Left ventricle myocardium inferior (tissue), 1 donor: Measurements from ENCODE around the gene PBX3. TPM values are rescaled to one million over a fixed set of nuclear protein-coding genes. Genes with fewer than 3 reads are reported as not detected.

ENCODE experiments used
- DNase-seq: peaks from one replicate; pipeline ENCODE4 v3.0.0-alpha.2; 2020
- H3K27ac ChIP-seq: fragments of 200-600 bp; replicated peaks from 2 replicates; pipeline ENCODE4 v1.8.0; 2021
- H3K27me3 ChIP-seq: fragments of 200-600 bp; 2 replicates; pipeline ENCODE4 v1.8.0; 2021; ENCODE audit warnings: low read depth
- H3K36me3 ChIP-seq: fragments of 200-600 bp; 2 replicates; pipeline ENCODE4 v1.8.0; 2021
- H3K4me1 ChIP-seq: fragments of 200-600 bp; 2 replicates; pipeline ENCODE4 v1.8.0; 2021
- H3K4me3 ChIP-seq: fragments of 200-600 bp; 2 replicates; pipeline ENCODE4 v1.8.0; 2021; ENCODE audit warnings: mild to moderate bottlenecking, moderate library complexity
- H3K9me3 ChIP-seq: fragments of 200-600 bp; replicated peaks from 2 replicates; pipeline ENCODE4 v1.8.0; 2021
- CTCF ChIP-seq: fragments of 200-600 bp; IDR thresholded peaks from 2 replicates; pipeline ENCODE4 v1.8.0; 2021; ENCODE audit warnings: antibody characterized with exemption, mild to moderate bottlenecking, borderline replicate concordance
- intact Hi-C: fragments of 100-400 bp; cut with micrococcal nuclease; formaldehyde crosslinking; loops from one replicate; pipeline ENCODE4 v1.11.0; 2022
- total RNA-seq: library from RNA; stranded (reverse); fragmentation: NEBNext Ultra II Directional; extraction: Animal tissue kit (Norgen Biotek cat#: 25700); gene quantifications from one replicate; pipeline ENCODE4 v1.2.1, GENCODE V29; 2021
- donor health status: DM: no; HTN: yes; CAD: no; lungs with severe emphysema.

PBX3 gene
- total RNA-seq, 1 donor from 2014 or later, result 44.2 TPM

- Histone ChIP-seq H3K9me3 (no peaks in the 10 kb centered on the region), H3K36me3 (peaks cover 26% of the 10 kb centered on the region), H3K4me3 (no peak overlapping the region), H3K4me1 (peaks cover 4% of the 10 kb centered on the region), H3K27me3 (no peaks in the 10 kb centered on the region), H3K27ac (no peak overlapping the region)
- no peak for DNase-seq
- TF ChIP-seq CTCF, result no peak
- intact Hi-C loops, result no loop called here
These were observed 185.7 kb downstream of the PBX3 start for GRCh38 chr9:125932746-125933455.

GRCh38 chr9:125942125-125942524 lies 195.0 kb downstream of the PBX3 start:
- H3K4me3 ChIP-seq, result no peak overlapping the region
- intact Hi-C loops, result no loop called here
- H3K9me3 ChIP-seq, result peaks cover 13% of the 10 kb centered on the region
- no peak for TF ChIP-seq CTCF
- H3K36me3 ChIP-seq, result peaks cover 16% of the 10 kb centered on the region
- DNase-seq, result no peak
- no peaks in the 10 kb centered on the region for H3K27me3 ChIP-seq
- no peaks in the 10 kb centered on the region for H3K4me1 ChIP-seq
- H3K27ac ChIP-seq, result no peak overlapping the region

- Histone ChIP-seq H3K27me3 (no peaks in the 10 kb centered on the region), H3K4me3 (no peak overlapping the region), H3K4me1 (no peaks in the 10 kb centered on the region), H3K9me3 (peaks cover 13% of the 10 kb centered on the region), H3K27ac (no peak overlapping the region), H3K36me3 (peaks cover 11% of the 10 kb centered on the region)
- no peak for DNase-seq
- TF ChIP-seq CTCF, result no peak
- intact Hi-C loops, result no loop called here
These were observed 196.7 kb downstream of the PBX3 start for GRCh38 chr9:125943831-125944230.

GRCh38 chr9:125946397-125946796 lies 199.2 kb downstream of the PBX3 start:
- H3K36me3 ChIP-seq, result peaks cover 11% of the 10 kb centered on the region
- H3K27me3 ChIP-seq, result no peaks in the 10 kb centered on the region
- intact Hi-C loops, result no loop called here
- no peak for TF ChIP-seq CTCF
- no peak overlapping the region for H3K27ac ChIP-seq
- no peaks in the 10 kb centered on the region for H3K4me1 ChIP-seq
- H3K4me3 ChIP-seq, result no peak overlapping the region
- DNase-seq, result no peak
- peaks cover 13% of the 10 kb centered on the region for H3K9me3 ChIP-seq

GRCh38 chr9:125948887-125949596 lies 201.9 kb downstream of the PBX3 start:
- intact Hi-C loops, result no loop called here
- no peak overlapping the region for H3K27ac ChIP-seq
- TF ChIP-seq CTCF, result no peak
- H3K9me3 ChIP-seq, result peaks cover 13% of the 10 kb centered on the region
- DNase-seq, result no peak
- no peaks in the 10 kb centered on the region for H3K4me1 ChIP-seq
- H3K27me3 ChIP-seq, result no peaks in the 10 kb centered on the region
- peaks cover 11% of the 10 kb centered on the region for H3K36me3 ChIP-seq
- no peak overlapping the region for H3K4me3 ChIP-seq
